Amygdala (tissue), 56 donors: ENCODE measurements around the gene FSTL4.
"Not testable (repeated sequence)": the region's sequence is repeated elsewhere in the genome, so short reads cannot be mapped to it uniquely, and the experiment has no call there.

Source experiments
- DNase-seq, 56 donors: peaks; one replicate each; lab custom pipeline; 2025; lab: John Stamatoyannopoulos, UW

The FSTL4 gene

GRCh38 chr5:133461796-133462516, 150.4 kb downstream of the FSTL4 start:
- DNase-seq, result no peak

- peak in 1 of 56 donors; percentile 20 for DNase-seq
Measured at GRCh38 chr5:133460172-133460758, 152.1 kb downstream of the FSTL4 start.

- DNase-seq, result no peak
Measured at GRCh38 chr5:133459474-133460160, 152.7 kb downstream of the FSTL4 start.

- DNase-seq, result no peak
Measured at GRCh38 chr5:133458435-133458834, 153.9 kb downstream of the FSTL4 start.

GRCh38 chr5:133457439-133458355, 154.6 kb downstream of the FSTL4 start:
- no peak for DNase-seq

- DNase-seq, result no peak
Measured at GRCh38 chr5:133456933-133457402, 155.4 kb downstream of the FSTL4 start.

- no peak for DNase-seq
Measured at GRCh38 chr5:133455676-133456075, 156.7 kb downstream of the FSTL4 start.

GRCh38 chr5:133454442-133454841, 157.9 kb downstream of the FSTL4 start:
- no peak for DNase-seq

GRCh38 chr5:133453831-133454230, 158.5 kb downstream of the FSTL4 start:
- no peak for DNase-seq

GRCh38 chr5:133453084-133453780, 159.1 kb downstream of the FSTL4 start:
- DNase-seq, result no peak

- DNase-seq, result no peak
Measured at GRCh38 chr5:133451926-133452325, 160.4 kb downstream of the FSTL4 start.

- no peak for DNase-seq
Measured at GRCh38 chr5:133450286-133450685, 162.1 kb downstream of the FSTL4 start.

GRCh38 chr5:133449181-133449580, 163.2 kb downstream of the FSTL4 start:
- no peak for DNase-seq

- DNase-seq, result no peak
Measured at GRCh38 chr5:133446440-133446839, 165.9 kb downstream of the FSTL4 start.

- DNase-seq, result no peak
Measured at GRCh38 chr5:133445744-133446143, 166.6 kb downstream of the FSTL4 start.

GRCh38 chr5:133445204-133445603, 167.1 kb downstream of the FSTL4 start:
- DNase-seq, result not testable (repeated sequence)

- DNase-seq, result no peak
Measured at GRCh38 chr5:133444711-133445110, 167.6 kb downstream of the FSTL4 start.

GRCh38 chr5:133441166-133441815, 171.1 kb downstream of the FSTL4 start:
- DNase-seq, result no peak

- DNase-seq, result no peak
Measured at GRCh38 chr5:133440467-133441115, 171.8 kb downstream of the FSTL4 start.
